K562 (cell line): Measurements from ENCODE around the gene LTA. TPM values are rescaled to one million over a fixed set of nuclear protein-coding genes. Genes with fewer than 3 reads are reported as not detected.

Source experiments
- BCOR ChIP-seq: fragments of 450-650 bp; IDR thresholded peaks from 2 replicates; pipeline ENCODE4 v1.6.1; 2016
- DNMT1 ChIP-seq: fragments of 450-650 bp; IDR thresholded peaks from 2 replicates; pipeline ENCODE4 v1.6.1; 2016; ENCODE audit warnings: antibody characterized with exemption, mild to moderate bottlenecking
- EHMT2 ChIP-seq: fragments of 450-650 bp; IDR thresholded peaks from 2 replicates; pipeline ENCODE4 v1.6.1; 2018; ENCODE audit warnings: antibody characterized with exemption
- ELF1 ChIP-seq: fragments of 200-800 bp; sonication (Bioruptor generic); IDR thresholded peaks from 2 replicates; pipeline ENCODE4 v1.6.1; 2016; ENCODE audit warnings: missing genetic modification characterization, missing compliant biosample characterization
- ESRRB ChIP-seq: fragments of 250-450 bp; sonication (Bioruptor Pico); IDR thresholded peaks from 2 replicates; pipeline ENCODE4 v1.5.0; 2020; ENCODE audit warnings: mild to moderate bottlenecking, moderate library complexity, borderline replicate concordance
- GTF2A2 ChIP-seq: IDR thresholded peaks from 2 replicates; pipeline ENCODE4 v1.6.1; 2016; ENCODE audit warnings: mild to moderate bottlenecking, missing genetic modification characterization, missing compliant biosample characterization
- HDAC6 ChIP-seq: IDR thresholded peaks from 2 replicates; pipeline ENCODE4 v1.6.1; 2012; ENCODE audit warnings: low read depth, mild to moderate bottlenecking, control low read depth, inconsistent platforms, low read length, moderate library complexity
- KAT8 ChIP-seq: fragments of 450-650 bp; IDR thresholded peaks from 2 replicates; pipeline ENCODE4 v1.6.1; 2016; ENCODE audit warnings: low read depth, mild to moderate bottlenecking
- MBD2 ChIP-seq: sonication (generic); IDR thresholded peaks from 2 replicates; pipeline ENCODE4 v1.6.1; 2016; ENCODE audit warnings: low read depth, borderline replicate concordance
- MED1 ChIP-seq: sonication (generic); formaldehyde crosslinking; IDR thresholded peaks from 2 replicates; pipeline ENCODE4 v1.8.1; 2023; ENCODE audit warnings: missing genetic modification reagents, borderline replicate concordance
- NFATC3 ChIP-seq: fragments of 450-650 bp; IDR thresholded peaks from 2 replicates; pipeline ENCODE4 v1.6.1; 2017; ENCODE audit warnings: mild to moderate bottlenecking
- NFE2 ChIP-seq: IDR thresholded peaks from 2 replicates; pipeline ENCODE4 v1.6.1; 2014; ENCODE audit warnings: antibody characterized with exemption, low read depth
- POU5F1 ChIP-seq: fragments of 150-350 bp; IDR thresholded peaks from 2 replicates; pipeline ENCODE4 v1.6.1; 2014; ENCODE audit warnings: borderline replicate concordance, low read length, low read depth, mild to moderate bottlenecking; ENCODE audit not compliant: partially characterized antibody
- SMC3 ChIP-seq: conservative IDR thresholded peaks from 2 replicates; pipeline ENCODE4 v1.6.1; 2011; ENCODE audit warnings: low read depth, low read length, improper control_type of control experiment; ENCODE audit not compliant: insufficient read depth
- SNIP1 ChIP-seq: fragments of 450-650 bp; IDR thresholded peaks from 2 replicates; pipeline ENCODE4 v1.7.1; 2017; ENCODE audit warnings: low read depth, mild to moderate bottlenecking
- SOX6 ChIP-seq: fragments of 450-650 bp; IDR thresholded peaks from 2 replicates; pipeline ENCODE4 v1.6.1; 2014; ENCODE audit warnings: mild to moderate bottlenecking
- TAF9B ChIP-seq: fragments of 450-650 bp; IDR thresholded peaks from 2 replicates; pipeline ENCODE4 v1.6.1; 2018; ENCODE audit warnings: mild to moderate bottlenecking; ENCODE audit not compliant: partially characterized antibody
- ZC3H11A ChIP-seq: IDR thresholded peaks from 2 replicates; pipeline ENCODE4 v1.6.1; 2012; ENCODE audit warnings: low read depth, low read length, improper control_type of control experiment
- ZNF639 ChIP-seq, 2 experiments: fragments of 200-800 bp in 1 of 2; sonication (Bioruptor generic) in 1 of 2; sonication (generic) in 1 of 2; formaldehyde crosslinking in 1 of 2; IDR thresholded peaks in 1 of 2; conservative IDR thresholded peaks in 1 of 2; 2 replicates each; pipeline versions ENCODE4 v1.5.0 to v1.6.1; 2016 to 2020; ENCODE audit warnings: missing compliant biosample characterization in 1 of 2, missing genetic modification characterization in 1 of 2, missing genetic modification reagents in 1 of 2
- polyA plus RNA-seq, 8 experiments: library from polyadenylated mRNA; depleted of rRNA in 4 of 8; stranded (reverse) in 5 of 8; unstranded in 3 of 8; fragments of >200 nt; fragmentation: Nextera tagmentation in 2 of 8; fragmentation: Illumina TruSeq in 1 of 8; extraction: Ambion mirVana in 2 of 8; extraction: Trizol in 1 of 8; gene quantifications; 2 replicates each; pipeline versions ENCODE4 v1.2.1 to v1.2.3, GENCODE V29; 2011 to 2014; ENCODE audit warnings: inconsistent platforms in 1 of 8, missing spikeins in 1 of 8
- total RNA-seq, 7 experiments: library from RNA; depleted of rRNA in 6 of 7; stranded (reverse); fragments of >200 nt in 6 of 7; fragmentation: Illumina TruSeq in 2 of 7; extraction: Trizol in 2 of 7; gene quantifications; 2 replicates each; pipeline versions ENCODE4 v1.2.1 to v1.2.3, GENCODE V29; 2011 to 2021; ENCODE audit warnings: low replicate concordance in 1 of 7
- TF ChIP-seq, protein P1 (sequence below), 2 experiments: fragments of 450-650 bp; IDR thresholded peaks; 2 replicates each; pipeline ENCODE4 v1.6.1; 2018; ENCODE audit warnings: mild to moderate bottlenecking in 2 of 2, low read depth in 1 of 2; ENCODE audit not compliant: partially characterized antibody in 2 of 2
- TF ChIP-seq, protein P2 (sequence below), 3 experiments: IDR thresholded peaks in 2 of 3; conservative IDR thresholded peaks in 1 of 3; 2 replicates each; pipeline ENCODE4 v1.5.1; 2011 to 2012; ENCODE audit warnings: low read length in 3 of 3, mild to moderate bottlenecking in 3 of 3, control low read depth in 2 of 3, improper control_type of control experiment in 1 of 3, inconsistent platforms in 1 of 3, low read depth in 1 of 3, mixed read lengths in 1 of 3, moderate library complexity in 1 of 3; ENCODE audit not compliant: insufficient read depth in 2 of 3

Gene LTA
- total and polyA plus RNA-seq, 9 of the 15 experiments (the other 6 are each of a cell fraction or from before 2014, with no cell fraction given) = 0.80 TPM; not detected in 8

- no peak for TF ChIP-seq MED1 (CRISPR knock-in tag)
- TF ChIP-seq DNMT1 = 0 out of 2 replicates have a peak, but pooled peaks have one; percentile 91
- no peak; the same call in 1 of the 2 replicates for TF ChIP-seq KAT8
- peak; percentile 93 for TF ChIP-seq NFATC3
- peak; percentile 87 for TF ChIP-seq TAF9B
- TF ChIP-seq SMC3 = 0 out of 2 replicates have a peak, but pooled peaks have one; percentile 8
- peak; percentile 51; the same call in 1 of the 2 replicates for TF ChIP-seq BCOR
- TF ChIP-seq, protein P1, sequence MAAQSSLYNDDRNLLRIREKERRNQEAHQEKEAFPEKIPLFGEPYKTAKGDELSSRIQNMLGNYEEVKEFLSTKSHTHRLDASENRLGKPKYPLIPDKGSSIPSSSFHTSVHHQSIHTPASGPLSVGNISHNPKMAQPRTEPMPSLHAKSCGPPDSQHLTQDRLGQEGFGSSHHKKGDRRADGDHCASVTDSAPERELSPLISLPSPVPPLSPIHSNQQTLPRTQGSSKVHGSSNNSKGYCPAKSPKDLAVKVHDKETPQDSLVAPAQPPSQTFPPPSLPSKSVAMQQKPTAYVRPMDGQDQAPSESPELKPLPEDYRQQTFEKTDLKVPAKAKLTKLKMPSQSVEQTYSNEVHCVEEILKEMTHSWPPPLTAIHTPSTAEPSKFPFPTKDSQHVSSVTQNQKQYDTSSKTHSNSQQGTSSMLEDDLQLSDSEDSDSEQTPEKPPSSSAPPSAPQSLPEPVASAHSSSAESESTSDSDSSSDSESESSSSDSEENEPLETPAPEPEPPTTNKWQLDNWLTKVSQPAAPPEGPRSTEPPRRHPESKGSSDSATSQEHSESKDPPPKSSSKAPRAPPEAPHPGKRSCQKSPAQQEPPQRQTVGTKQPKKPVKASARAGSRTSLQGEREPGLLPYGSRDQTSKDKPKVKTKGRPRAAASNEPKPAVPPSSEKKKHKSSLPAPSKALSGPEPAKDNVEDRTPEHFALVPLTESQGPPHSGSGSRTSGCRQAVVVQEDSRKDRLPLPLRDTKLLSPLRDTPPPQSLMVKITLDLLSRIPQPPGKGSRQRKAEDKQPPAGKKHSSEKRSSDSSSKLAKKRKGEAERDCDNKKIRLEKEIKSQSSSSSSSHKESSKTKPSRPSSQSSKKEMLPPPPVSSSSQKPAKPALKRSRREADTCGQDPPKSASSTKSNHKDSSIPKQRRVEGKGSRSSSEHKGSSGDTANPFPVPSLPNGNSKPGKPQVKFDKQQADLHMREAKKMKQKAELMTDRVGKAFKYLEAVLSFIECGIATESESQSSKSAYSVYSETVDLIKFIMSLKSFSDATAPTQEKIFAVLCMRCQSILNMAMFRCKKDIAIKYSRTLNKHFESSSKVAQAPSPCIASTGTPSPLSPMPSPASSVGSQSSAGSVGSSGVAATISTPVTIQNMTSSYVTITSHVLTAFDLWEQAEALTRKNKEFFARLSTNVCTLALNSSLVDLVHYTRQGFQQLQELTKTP (IDR thresholded peaks at IDR 0.05; ENCODE audit: low read depth in 1 of 2, partially characterized antibody in 2 of 2) = peak; percentile 42 to 60
- TF ChIP-seq EHMT2 = peak; percentile 40; the same call in 1 of the 2 replicates
- TF ChIP-seq ZNF639 (CRISPR knock-in tag; conservative IDR thresholded peaks at IDR 0.05 in 1 of 2, IDR thresholded peaks at IDR 0.05 in 1 of 2) = no peak; a peak in 1 of 4 replicates
- TF ChIP-seq ESRRB (CRISPR knock-in tag) = 0 out of 2 replicates have a peak, but pooled peaks have one; percentile 15
- TF ChIP-seq ZC3H11A = peak; percentile 92; the same call in 1 of the 2 replicates
- TF ChIP-seq NFE2 = peak; percentile 21
- TF ChIP-seq ELF1 (tag) = peak; percentile 96
- TF ChIP-seq GTF2A2 = peak; percentile 68
- TF ChIP-seq HDAC6 = no peak
- TF ChIP-seq MBD2 = peak; percentile 90
- TF ChIP-seq POU5F1 = peak; percentile 66
- peak; percentile 43 for TF ChIP-seq SNIP1
- peak; percentile 51; the same call in 1 of the 2 replicates for TF ChIP-seq SOX6
- TF ChIP-seq, protein P2, sequence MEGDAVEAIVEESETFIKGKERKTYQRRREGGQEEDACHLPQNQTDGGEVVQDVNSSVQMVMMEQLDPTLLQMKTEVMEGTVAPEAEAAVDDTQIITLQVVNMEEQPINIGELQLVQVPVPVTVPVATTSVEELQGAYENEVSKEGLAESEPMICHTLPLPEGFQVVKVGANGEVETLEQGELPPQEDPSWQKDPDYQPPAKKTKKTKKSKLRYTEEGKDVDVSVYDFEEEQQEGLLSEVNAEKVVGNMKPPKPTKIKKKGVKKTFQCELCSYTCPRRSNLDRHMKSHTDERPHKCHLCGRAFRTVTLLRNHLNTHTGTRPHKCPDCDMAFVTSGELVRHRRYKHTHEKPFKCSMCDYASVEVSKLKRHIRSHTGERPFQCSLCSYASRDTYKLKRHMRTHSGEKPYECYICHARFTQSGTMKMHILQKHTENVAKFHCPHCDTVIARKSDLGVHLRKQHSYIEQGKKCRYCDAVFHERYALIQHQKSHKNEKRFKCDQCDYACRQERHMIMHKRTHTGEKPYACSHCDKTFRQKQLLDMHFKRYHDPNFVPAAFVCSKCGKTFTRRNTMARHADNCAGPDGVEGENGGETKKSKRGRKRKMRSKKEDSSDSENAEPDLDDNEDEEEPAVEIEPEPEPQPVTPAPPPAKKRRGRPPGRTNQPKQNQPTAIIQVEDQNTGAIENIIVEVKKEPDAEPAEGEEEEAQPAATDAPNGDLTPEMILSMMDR (IDR thresholded peaks at IDR 0.05 in 2 of 3, conservative IDR thresholded peaks at IDR 0.05 in 1 of 3; ENCODE audit: insufficient read depth in 2 of 3, low read depth in 1 of 3, low read length in 3 of 3) = no peak; a peak in 1 of 6 replicates
Observed at GRCh38 chr6:31546958-31547726, 24.9 kb upstream of the LTA start, which contains the start of gene NFKBIL1 (continued).
